GM12878 (cell line): ENCODE data around the gene NRXN3.

Experiments used
- CTCF ChIP-seq, 3 experiments: IDR thresholded peaks in 2 of 3; conservative IDR thresholded peaks in 1 of 3; 2 replicates each; pipeline ENCODE4 v1.5.1; 2011; ENCODE audit warnings: low read depth in 3 of 3, low read length in 3 of 3, mild to moderate bottlenecking in 3 of 3, control low read depth in 2 of 3, moderate library complexity in 2 of 3, inconsistent platforms in 1 of 3, mixed read lengths in 1 of 3; ENCODE audit not compliant: control insufficient read depth in 2 of 3, insufficient read depth in 1 of 3; ENCODE audit errors: extremely low read depth in 1 of 3
- E2F4 ChIP-seq: IDR thresholded peaks from 2 replicates; pipeline ENCODE4 v1.6.1; 2012; ENCODE audit warnings: low read depth, low read length, improper control_type of control experiment
- RAD51 ChIP-seq: fragments of 450-650 bp; IDR thresholded peaks from 2 replicates; pipeline ENCODE4 v1.6.1; 2016; ENCODE audit warnings: moderate library complexity, mild to moderate bottlenecking, inconsistent platforms
- SUZ12 ChIP-seq: fragments of 200-600 bp; sonication (generic); IDR thresholded peaks from one replicate; pipeline ENCODE4 v1.6.1; 2018; ENCODE audit warnings: antibody characterized with exemption, mild to moderate bottlenecking; ENCODE audit not compliant: unreplicated experiment
- ZBTB33 ChIP-seq: fragments of 450-650 bp; IDR thresholded peaks from 2 replicates; pipeline ENCODE4 v1.6.1; 2017; ENCODE audit warnings: mild to moderate bottlenecking
- ZNF24 ChIP-seq: fragments of 450-650 bp; IDR thresholded peaks from 2 replicates; pipeline ENCODE4 v1.6.1; 2017; ENCODE audit warnings: antibody characterized with exemption, mild to moderate bottlenecking
- ZNF687 ChIP-seq: fragments of 450-650 bp; IDR thresholded peaks from 2 replicates; pipeline ENCODE4 v1.6.1; 2017; ENCODE audit warnings: mild to moderate bottlenecking, moderate library complexity
- TF ChIP-seq, protein P1 (sequence below): fragments of 150-350 bp; IDR thresholded peaks from 2 replicates; pipeline ENCODE4 v1.6.1; 2014; ENCODE audit warnings: mild to moderate bottlenecking, low read depth, low read length
- TF ChIP-seq, protein P2 (sequence below): IDR thresholded peaks from 2 replicates; pipeline ENCODE4 v1.6.1; 2012; ENCODE audit warnings: low read length, inconsistent platforms
- TF ChIP-seq, protein P3 (sequence below): IDR thresholded peaks from 2 replicates; pipeline ENCODE4 v1.6.1; 2011; ENCODE audit warnings: low read depth, low read length, improper control_type of control experiment, borderline replicate concordance

DNA sequence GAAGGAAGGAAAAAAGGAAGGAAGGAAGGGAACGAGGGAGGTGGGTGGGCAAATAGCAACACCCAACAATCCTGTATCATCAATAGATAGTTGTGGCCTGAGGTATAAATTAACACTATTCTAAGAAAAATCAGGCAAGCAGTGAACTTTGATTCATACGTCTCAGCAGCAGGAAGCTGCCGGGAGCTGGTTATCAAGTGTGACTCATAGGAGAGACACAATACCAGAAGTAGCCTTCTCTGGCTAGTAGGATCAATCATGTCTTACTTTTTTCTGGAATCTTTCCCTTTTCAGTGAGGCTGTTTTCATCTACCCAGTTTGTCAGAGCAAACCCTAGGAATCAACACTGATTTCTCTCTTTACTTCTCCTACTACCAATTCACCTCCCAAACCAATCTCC is 780.5 kb downstream of the NRXN3 start:
- TF ChIP-seq, protein P1, sequence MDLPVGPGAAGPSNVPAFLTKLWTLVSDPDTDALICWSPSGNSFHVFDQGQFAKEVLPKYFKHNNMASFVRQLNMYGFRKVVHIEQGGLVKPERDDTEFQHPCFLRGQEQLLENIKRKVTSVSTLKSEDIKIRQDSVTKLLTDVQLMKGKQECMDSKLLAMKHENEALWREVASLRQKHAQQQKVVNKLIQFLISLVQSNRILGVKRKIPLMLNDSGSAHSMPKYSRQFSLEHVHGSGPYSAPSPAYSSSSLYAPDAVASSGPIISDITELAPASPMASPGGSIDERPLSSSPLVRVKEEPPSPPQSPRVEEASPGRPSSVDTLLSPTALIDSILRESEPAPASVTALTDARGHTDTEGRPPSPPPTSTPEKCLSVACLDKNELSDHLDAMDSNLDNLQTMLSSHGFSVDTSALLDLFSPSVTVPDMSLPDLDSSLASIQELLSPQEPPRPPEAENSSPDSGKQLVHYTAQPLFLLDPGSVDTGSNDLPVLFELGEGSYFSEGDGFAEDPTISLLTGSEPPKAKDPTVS, result no peak
- TF ChIP-seq CTCF (IDR thresholded peaks at IDR 0.05 in 2 of 3, conservative IDR thresholded peaks at IDR 0.05 in 1 of 3; ENCODE audit: control insufficient read depth in 2 of 3, extremely low read depth in 1 of 3, insufficient read depth in 1 of 3, low read depth in 3 of 3, low read length in 3 of 3), result no peak
- TF ChIP-seq RAD51, result no peak
- TF ChIP-seq, protein P2, sequence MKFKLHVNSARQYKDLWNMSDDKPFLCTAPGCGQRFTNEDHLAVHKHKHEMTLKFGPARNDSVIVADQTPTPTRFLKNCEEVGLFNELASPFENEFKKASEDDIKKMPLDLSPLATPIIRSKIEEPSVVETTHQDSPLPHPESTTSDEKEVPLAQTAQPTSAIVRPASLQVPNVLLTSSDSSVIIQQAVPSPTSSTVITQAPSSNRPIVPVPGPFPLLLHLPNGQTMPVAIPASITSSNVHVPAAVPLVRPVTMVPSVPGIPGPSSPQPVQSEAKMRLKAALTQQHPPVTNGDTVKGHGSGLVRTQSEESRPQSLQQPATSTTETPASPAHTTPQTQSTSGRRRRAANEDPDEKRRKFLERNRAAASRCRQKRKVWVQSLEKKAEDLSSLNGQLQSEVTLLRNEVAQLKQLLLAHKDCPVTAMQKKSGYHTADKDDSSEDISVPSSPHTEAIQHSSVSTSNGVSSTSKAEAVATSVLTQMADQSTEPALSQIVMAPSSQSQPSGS, result no peak
- no peak for TF ChIP-seq E2F4
- TF ChIP-seq SUZ12, result no peak
- TF ChIP-seq, protein P3, sequence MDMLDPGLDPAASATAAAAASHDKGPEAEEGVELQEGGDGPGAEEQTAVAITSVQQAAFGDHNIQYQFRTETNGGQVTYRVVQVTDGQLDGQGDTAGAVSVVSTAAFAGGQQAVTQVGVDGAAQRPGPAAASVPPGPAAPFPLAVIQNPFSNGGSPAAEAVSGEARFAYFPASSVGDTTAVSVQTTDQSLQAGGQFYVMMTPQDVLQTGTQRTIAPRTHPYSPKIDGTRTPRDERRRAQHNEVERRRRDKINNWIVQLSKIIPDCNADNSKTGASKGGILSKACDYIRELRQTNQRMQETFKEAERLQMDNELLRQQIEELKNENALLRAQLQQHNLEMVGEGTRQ, result no peak
- no peak for TF ChIP-seq ZNF687
- no peak for TF ChIP-seq ZBTB33
- no peak for TF ChIP-seq ZNF24
